ENCODE results near the gene TRPC1.
A peak's percentile ranks its signal among the peaks of the same experiment; 100 is the strongest.

Gene TRPC1

GRCh38 chr3:142754494-142754893 lies 30.7 kb downstream of the TRPC1 start:
- no peak for DNase-seq (ENCODE audit: low spot score)

DNA sequence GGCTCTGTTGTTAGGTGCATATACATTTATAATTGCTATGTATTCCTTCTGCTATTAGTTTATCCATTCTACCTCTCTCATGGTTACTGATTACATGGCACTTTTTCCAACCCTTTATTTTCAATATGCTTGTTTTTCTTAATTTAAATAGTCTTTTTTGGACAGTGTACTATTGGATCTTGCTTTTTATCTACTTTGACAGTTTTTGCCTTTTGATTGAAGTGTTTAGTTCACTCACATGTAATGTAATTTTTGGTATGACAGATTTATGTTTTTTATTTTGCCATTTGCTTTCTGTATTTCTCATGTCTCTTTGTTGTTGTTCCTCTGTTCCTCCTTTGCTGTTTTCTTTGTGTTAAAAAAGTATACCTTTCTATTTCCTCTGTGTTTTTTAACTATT lies 44.5 kb downstream of the TRPC1 start:
- DNase-seq (ENCODE audit: low spot score), result no peak

GRCh38 chr3:142777927-142778326 lies 54.1 kb downstream of the TRPC1 start:
- no peak for DNase-seq (ENCODE audit: low spot score)

GRCh38 chr3:142778541-142778940 lies 54.7 kb downstream of the TRPC1 start:
- DNase-seq (ENCODE audit: low spot score), result no peak

GRCh38 chr3:142779591-142779990 lies 55.8 kb downstream of the TRPC1 start:
- no peak for DNase-seq (ENCODE audit: low spot score)

GRCh38 chr3:142782616-142783015 lies 58.8 kb downstream of the TRPC1 start:
- no peak for DNase-seq (ENCODE audit: low spot score)

- no peak for DNase-seq (ENCODE audit: low spot score)
Observed at GRCh38 chr3:142784228-142784627, 60.4 kb downstream of the TRPC1 start.

DNA sequence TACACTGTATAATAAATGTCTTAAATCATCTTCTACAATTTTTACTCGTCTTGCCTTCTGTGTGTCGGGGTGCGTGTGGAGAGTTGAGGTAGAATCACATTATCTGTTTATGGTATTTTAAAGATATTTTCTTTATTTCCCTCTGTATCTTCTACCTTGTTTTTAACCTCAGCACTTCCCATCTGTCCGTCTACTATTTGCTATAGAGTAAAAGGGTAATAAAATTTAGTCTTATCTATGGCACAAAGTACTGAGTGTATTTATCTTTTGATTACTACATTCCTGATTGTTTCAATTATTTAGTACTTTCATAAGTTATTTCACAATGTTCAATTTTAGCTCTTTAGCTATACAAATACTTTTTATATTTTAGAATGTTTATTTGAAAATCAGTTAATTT lies 62.2 kb downstream of the TRPC1 start:
- no peak for DNase-seq (ENCODE audit: low spot score)

DNA sequence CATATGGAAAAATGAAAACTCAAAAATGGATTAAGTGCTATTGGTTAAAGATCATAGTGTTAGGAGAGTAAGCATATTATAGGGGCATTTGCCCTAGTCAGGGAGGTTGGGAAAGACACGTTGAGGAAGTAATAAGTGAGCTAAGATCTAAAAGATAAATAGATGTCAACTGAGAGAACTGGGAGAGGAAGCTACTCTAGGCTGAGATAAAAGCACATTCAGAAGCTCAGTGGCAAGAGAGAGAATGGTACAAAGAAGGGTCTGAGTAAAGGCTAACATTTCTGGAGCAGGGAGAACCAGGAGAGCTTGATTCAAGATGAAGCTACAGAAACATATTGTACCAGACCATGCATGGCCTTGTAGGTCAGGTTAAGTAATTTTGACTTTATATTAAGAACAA lies 63.9 kb downstream of the TRPC1 start:
- no peak for DNase-seq (ENCODE audit: low spot score)

- no peak for DNase-seq (ENCODE audit: low spot score)
Observed at GRCh38 chr3:142794508-142794907, 70.7 kb downstream of the TRPC1 start.

DNA sequence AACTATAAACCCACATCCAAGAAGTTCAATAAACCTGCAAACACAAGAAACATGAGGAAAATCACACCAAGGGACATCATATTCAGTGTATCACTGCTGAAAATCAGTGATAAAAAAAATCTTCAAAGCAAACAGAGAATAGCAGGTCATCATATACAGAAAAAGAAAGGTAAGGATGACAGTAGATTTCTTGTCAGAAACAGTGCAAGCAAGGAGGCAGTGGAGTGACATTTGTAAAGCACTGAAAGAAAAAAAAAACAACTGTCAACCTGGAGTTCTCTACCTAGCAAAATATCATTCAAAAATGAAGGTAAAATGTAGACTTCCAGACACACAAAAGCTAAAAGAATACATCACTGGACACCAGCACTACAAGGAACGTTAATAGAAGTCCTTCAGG lies 71.5 kb downstream of the TRPC1 start:
- DNase-seq (ENCODE audit: low spot score), result no peak

DNA sequence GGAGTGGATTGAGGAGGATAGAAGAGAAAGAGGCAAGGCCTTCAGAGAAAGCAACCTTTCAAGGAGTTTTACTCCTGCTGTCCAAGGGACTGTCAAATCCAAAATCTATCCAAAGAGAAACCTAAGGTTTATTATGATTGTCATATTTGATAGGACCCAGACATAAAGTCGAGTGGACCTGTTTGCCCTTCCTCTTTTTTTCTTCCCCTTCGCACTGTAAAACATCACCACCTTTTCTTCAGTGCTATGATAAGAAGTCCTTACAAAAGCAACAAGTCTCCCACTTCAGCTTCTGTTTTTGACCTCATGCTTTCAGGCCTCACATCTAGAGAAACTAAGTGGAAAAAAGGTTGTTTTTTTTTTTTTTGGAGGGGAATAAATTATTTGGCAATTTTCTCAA lies 73.0 kb downstream of the TRPC1 start:
- DNase-seq (ENCODE audit: low spot score), result no peak

DNA sequence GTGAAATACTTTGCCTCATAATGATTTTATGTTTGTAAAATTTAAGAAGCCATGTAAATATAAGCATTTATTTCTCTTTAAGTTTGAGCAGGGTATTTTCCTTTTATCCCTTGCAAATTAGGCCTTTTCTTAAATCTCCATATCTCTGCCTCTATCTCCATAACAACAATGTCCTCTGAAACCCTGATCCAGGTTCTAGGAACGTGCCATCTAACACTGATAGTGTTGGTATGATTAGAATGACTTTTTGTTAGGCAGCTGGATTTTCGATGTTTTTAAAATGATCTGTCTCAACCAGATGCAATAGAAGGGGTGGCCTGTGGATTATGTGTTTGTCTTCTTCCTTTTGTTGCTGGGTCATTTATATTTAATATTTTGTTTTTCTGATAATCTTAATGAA lies 77.9 kb downstream of the TRPC1 start:
- no peak for DNase-seq (ENCODE audit: low spot score)

- no peak for DNase-seq (ENCODE audit: low spot score)
Observed at GRCh38 chr3:142802891-142803290, 79.1 kb downstream of the TRPC1 start.

GRCh38 chr3:142808103-142808917 lies 84.5 kb downstream of the TRPC1 start:
- peak; percentile 33 for DNase-seq (ENCODE audit: low spot score)

DNA sequence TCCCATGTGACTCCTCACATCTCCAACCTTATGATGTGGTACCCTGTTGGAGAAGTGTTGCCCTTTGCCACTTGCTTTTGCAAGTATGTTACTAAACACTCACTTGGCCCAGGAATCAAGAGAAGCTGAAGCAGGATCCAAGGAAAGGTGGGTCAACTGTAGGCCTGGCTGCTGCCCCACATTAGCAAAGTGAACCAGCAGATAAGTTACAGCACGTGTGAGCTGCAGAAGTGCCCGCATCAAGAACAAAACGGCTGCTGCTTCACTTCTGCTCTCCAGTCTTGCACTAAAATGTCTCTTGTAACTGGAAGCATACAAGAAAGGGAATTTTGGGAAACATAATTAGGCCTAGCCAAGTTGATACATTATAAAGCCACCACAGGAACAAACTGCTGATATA lies 85.4 kb downstream of the TRPC1 start:
- DNase-seq (ENCODE audit: low spot score), result no peak

GRCh38 chr3:142815803-142816202 lies 92.0 kb downstream of the TRPC1 start:
- DNase-seq (ENCODE audit: low spot score), result no peak

DNA sequence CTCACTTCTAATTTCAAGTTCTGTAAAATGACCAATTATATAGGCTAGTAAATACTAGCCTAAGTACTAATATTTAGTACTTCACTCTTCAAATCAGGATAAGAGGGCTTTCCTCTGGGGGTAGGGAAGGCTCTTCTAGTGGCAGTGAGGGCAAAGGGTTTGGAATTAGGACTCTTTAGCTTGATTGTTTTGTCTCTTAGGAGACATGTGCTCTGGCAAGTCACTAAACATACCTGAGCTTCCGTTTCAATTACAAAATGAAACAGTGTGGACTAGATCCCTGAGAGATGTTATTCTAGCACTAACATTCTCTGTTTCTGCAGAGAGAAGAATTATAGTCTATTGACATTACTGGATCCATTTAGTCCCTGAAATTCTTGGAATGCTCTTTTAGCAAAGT lies 93.5 kb downstream of the TRPC1 start:
- DNase-seq (ENCODE audit: low spot score), result no peak

GRCh38 chr3:142817897-142818296 lies 94.1 kb downstream of the TRPC1 start:
- no peak for DNase-seq (ENCODE audit: low spot score)

GRCh38 chr3:142818651-142819050 lies 94.8 kb downstream of the TRPC1 start:
- DNase-seq (ENCODE audit: low spot score), result no peak

DNA sequence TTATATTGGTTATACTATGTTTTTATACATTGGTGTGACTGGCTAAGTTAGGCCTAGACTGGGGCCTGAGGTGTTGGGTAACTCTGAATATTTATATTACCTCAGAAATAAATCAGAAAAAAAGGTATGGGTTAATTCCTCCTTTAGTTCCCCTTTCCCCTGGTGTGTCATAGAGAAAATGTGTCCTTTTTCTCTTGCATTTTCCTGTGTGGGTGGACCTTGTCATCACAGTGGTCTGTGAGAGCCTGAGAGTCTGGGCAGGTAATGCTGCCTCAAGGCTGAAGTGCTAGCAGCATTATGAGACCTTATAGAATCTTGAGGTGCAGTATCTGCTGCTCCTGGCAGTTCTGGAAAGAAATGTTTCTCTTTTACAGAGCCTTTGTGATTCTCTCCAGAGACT lies 95.3 kb downstream of the TRPC1 start:
- no peak for DNase-seq (ENCODE audit: low spot score)

DNA sequence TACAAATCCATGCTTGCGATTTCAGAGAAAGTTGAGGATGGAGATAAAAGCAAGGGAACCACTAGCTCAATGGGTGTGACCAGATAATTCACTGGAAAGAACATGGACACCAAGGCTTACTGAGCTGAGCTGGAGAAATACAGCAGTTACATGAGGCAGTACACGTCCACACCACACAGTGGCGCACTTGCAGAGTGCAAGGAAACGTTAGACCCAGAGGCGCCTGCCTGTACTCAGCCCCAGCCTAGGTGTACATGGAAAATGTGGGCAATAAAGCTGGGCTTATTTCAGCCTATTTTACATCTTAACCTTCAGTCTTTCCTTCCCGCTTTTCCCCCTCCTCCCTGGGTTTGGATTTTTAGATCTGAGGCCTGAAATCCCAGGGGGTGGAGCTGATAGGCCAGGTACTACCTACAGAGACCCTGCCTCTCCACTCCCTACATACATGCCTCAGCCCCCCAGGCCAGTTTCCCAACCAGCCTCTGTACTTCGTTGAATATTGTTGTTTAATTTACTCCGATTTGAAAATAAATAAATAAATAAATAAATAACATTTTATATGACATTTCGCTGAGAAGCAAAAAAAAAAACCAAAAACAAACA lies 105.0 kb downstream of the TRPC1 start:
- DNase-seq (ENCODE audit: low spot score), result peak; percentile 84

DNA sequence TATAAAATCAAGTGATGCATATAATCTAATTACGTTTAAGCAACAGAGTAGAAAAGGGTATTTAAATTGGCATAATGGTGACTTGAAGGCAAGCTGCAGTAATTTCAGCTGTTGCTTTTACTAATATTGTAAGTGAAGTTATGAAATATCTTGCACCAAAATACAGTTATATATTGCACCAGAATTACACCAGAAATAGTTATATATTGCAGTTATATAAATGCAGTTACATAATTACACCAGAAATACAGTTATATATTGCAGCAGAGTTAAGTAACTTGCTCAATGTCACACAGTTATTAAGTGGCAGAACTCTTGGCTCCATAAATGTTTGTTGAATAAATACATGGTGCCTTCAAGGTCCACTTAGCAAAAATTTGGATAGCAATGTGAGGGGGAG lies 113.7 kb downstream of the TRPC1 start:
- DNase-seq (ENCODE audit: low spot score), result no peak

DNA sequence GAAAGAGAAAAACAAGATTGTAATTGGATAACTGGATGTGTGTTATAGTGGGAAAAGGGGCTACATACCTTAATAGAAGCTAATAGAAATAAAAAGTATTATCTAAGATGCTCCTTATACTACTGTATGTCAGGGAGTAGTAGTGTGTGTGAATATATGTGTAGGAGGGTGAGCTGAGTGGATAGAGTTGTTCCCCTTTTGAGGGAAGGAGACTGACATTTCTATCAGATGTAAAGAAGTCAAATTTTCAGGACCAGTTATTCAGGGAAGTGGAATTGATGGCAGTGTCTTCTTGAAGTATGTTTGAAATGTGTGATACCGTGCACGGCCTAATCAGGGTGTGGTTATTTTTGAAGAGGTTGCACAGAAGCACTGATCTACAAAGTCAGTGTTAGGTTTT lies 116.0 kb downstream of the TRPC1 start:
- DNase-seq (ENCODE audit: low spot score), result no peak
